Stimulated activated CD8-positive, alpha-beta memory T cell treated with anti-CD3 and anti-CD28 coated beads, Interleukin-7, amount 100 ng/mL, for 48 hours (primary cell): ENCODE results near the gene ANTKMT.
A peak's percentile ranks its signal among the peaks of the same experiment; 100 is the strongest.

ENCODE experiments used
- DNase-seq, 2 donors: peaks; one replicate each; pipeline ENCODE4 v3.0.0-alpha.2; 2020; ENCODE audit warnings: low read depth in 1 of 2; ENCODE audit errors: extremely low read depth in 1 of 2

Gene ANTKMT

GRCh38 chr16:720990-721764 is at the start of gene ANTKMT:
TSS of gene ANTKMT (plus strand) at chr16:721146. CDS start at chr16:721275, 129 bp downstream.
- peak; percentile 74 to 76 for DNase-seq

- no peak for DNase-seq
Measured at GRCh38 chr16:671353-672131, 49.4 kb upstream of the ANTKMT start.

- no peak for DNase-seq
Measured at GRCh38 chr16:672371-672770, 48.6 kb upstream of the ANTKMT start.

GRCh38 chr16:672851-673250 is 48.1 kb upstream of the ANTKMT start:
- DNase-seq = no peak

- no peak for DNase-seq
Measured at GRCh38 chr16:673399-673991, 47.5 kb upstream of the ANTKMT start.

GRCh38 chr16:674214-674881 is 46.6 kb upstream of the ANTKMT start:
- DNase-seq = no peak

GRCh38 chr16:674968-675883 is 45.7 kb upstream of the ANTKMT start, which contains the start of gene RHBDL1:
TSS of gene RHBDL1 (plus strand) at chr16:675671. CDS start at chr16:675791, 120 bp downstream.
- DNase-seq = no peak

GRCh38 chr16:675884-676564 is 44.9 kb upstream of the ANTKMT start:
- DNase-seq = no peak

- no peak for DNase-seq
Measured at GRCh38 chr16:676565-676902, 44.4 kb upstream of the ANTKMT start.

GRCh38 chr16:676913-677312 is 44.0 kb upstream of the ANTKMT start:
- no peak for DNase-seq

GRCh38 chr16:677316-678190 is 43.4 kb upstream of the ANTKMT start:
- DNase-seq = no peak

GRCh38 chr16:678209-678857 is 42.6 kb upstream of the ANTKMT start:
- DNase-seq = no peak

GRCh38 chr16:678858-679813 is 41.8 kb upstream of the ANTKMT start:
- no peak for DNase-seq

GRCh38 chr16:679814-680624 is 40.9 kb upstream of the ANTKMT start, which contains the start of gene STUB1:
TSS of gene STUB1 (plus strand) at chr16:680410. CDS start at chr16:680526, 116 bp downstream.
- DNase-seq = peak; percentile 74 to 83

- DNase-seq = no peak
Measured at GRCh38 chr16:680625-680945, 40.4 kb upstream of the ANTKMT start.
